NK-92 treated with Interleukin-12 subunit alpha and Interleukin-12 subunit beta, amount 100 ng/mL, for 24 hours (cell line): ENCODE measurements around the gene AP3S2.
"Not testable (repeated sequence)": the region's sequence is repeated elsewhere in the genome, so short reads cannot be mapped to it uniquely, and the experiment has no call there.

ENCODE experiments used
- DNase-seq: peaks from one replicate; lab custom pipeline; 2025; lab: John Stamatoyannopoulos, UW

The AP3S2 gene

DNA sequence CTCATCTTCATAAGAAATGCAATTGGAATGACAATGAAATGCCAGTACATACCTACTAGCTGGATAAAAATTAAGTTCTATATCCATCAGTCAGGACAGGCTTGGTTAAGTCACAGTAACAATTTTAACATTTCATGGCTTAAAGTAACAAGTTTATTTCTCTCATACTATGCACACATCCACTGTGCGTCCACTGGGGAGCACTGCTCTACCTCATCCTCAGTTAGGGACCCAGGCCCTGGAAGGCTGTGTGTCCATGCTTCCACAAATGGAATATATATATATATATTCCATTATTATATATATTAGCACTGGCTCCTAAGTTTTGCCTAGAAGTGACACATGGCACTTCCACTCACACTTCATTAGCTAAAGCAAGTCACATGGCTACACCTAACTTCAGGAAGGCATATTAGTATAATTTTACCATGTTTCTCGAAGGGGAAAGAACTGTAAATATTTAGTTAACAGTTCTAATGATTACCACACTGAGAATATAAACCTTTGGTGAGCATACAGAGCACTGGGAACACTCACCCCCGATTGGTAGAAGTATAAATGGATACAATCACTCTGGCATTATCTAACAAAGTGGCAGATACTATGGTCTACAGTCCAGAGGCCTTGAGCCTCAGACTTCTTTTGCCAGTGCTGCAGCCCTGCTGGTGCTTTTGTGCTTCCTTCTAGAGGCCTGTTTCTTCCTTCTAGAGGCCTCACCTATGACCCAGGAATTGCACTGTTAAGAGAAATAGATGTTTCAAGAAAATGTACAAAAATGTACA lies 28.6 kb downstream of the AP3S2 start:
- no peak for DNase-seq

DNA sequence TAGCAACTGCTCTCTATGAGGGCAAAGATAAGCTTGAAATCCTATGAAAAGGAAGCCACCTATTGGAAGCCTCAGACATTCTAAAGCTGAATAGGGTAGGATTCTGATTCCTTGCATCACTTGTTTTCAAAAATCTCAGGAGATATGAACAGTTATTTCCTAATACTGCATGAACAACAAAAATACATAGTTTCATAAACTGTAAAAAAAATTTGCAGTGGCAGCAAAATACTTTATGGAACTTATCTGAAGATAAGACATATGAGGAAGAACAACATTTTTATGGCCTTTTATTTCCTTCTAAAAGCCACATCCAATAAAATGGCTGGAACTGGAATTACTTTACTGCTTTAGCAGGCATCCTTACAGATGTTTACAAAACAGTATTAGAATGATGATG lies 29.9 kb downstream of the AP3S2 start:
- no peak for DNase-seq

GRCh38 chr15:89860891-89861290 lies 32.9 kb downstream of the AP3S2 start:
- DNase-seq = no peak

GRCh38 chr15:89860431-89860830 lies 33.4 kb downstream of the AP3S2 start:
- DNase-seq = no peak

- DNase-seq = no peak
Observed at GRCh38 chr15:89858661-89859458, 34.9 kb downstream of the AP3S2 start.

DNA sequence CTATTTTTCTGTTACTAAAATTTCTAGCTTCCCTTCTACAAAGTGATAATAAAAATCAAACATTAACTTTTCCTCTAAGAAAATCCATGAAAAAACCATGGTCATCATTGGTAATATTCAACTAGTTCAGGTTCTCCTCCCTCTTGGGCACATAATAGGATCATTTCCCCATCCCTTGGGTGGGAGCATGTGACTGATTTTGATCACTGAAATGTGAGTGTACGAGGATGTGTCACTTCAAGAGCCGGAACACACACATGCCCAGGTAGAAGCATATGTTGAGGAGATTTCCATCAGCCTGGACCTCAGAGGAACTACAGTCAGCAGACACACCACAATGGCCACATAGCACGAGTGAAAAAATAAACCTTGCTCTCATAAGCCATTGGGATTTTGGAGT lies 36.1 kb downstream of the AP3S2 start:
- DNase-seq = no peak

- no peak for DNase-seq
Observed at GRCh38 chr15:89855948-89856347, 37.8 kb downstream of the AP3S2 start.

GRCh38 chr15:89854863-89855262 lies 38.9 kb downstream of the AP3S2 start:
- DNase-seq = not testable (repeated sequence)

DNA sequence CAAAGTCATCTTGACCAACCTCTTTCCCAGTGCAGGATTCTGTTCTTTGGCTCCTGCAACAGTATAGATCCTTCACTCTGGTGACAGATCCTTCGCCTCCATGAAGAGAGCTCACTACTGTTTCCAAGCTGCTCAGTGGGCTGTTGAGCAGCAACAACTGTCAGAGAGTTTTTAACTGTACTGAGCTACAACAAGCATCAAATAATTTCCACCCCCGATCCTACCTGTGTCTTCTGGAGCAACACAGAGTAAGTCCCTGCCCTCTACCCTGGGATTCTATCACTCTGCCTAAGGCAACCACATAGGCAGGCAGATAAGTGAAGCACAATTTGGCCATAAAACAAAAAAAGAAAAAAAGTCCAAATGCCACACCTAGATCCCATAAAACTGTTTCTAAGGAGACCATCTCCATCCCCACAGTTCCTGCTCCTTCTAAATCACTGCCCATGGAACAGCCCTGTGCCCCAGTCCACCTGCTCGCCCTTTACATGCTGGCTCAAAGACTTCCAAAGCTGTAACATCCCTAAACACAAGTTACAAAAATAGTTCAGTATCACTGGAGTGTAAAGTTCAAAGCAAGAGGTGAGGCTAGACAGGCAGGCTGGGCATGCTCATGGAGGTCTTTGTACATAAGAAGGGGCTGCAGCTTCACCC lies 41.3 kb downstream of the AP3S2 start:
- DNase-seq = no peak

GRCh38 chr15:89851673-89852341 lies 42.0 kb downstream of the AP3S2 start:
- DNase-seq = no peak

- DNase-seq = no peak
Observed at GRCh38 chr15:89848970-89849292, 44.9 kb downstream of the AP3S2 start.

DNA sequence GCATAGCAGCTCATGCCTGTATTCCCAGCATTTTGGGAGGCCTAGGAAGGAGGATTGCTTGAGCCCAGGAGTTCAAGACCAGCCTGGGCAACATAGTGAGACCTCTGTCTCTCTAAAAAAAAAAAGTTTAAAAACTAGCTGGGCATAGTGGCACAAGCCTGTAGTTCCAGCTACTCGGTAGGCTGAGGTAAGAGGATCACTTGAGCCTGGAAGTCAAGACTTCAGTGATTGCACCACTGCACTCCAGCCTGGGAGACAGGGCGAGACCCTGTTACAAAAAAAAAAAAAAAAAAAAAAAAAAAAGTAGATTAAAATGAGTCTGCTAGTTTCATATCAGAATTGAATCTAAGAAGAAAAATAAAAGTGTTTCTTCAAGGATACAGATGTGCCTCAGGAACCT lies 46.7 kb downstream of the AP3S2 start:
- no peak for DNase-seq

GRCh38 chr15:89845305-89845893 lies 48.4 kb downstream of the AP3S2 start:
- DNase-seq = no peak

DNA sequence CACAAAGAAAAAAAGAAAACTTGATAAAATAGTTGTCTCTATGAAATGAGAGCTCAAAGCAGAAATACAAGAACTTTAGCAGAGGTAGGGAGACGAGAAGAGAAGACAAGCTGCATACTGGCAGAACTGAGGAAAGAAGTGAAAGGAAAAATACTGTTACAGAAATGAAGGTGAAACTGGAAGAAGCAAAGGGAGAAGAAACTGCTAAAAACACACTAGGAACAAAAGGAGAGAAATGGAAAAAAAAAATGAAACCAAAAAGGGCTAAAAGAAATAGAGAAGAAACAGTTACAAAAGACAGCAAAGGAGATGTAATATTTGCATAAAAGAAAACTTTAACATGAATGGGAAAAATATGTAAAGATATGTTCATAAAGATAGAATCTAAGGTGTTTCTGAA lies 51.8 kb downstream of the AP3S2 start:
- DNase-seq = no peak

- no peak for DNase-seq
Observed at GRCh38 chr15:89841306-89841705, 52.5 kb downstream of the AP3S2 start.

GRCh38 chr15:89839167-89839810 lies 54.5 kb downstream of the AP3S2 start:
- DNase-seq = no peak

DNA sequence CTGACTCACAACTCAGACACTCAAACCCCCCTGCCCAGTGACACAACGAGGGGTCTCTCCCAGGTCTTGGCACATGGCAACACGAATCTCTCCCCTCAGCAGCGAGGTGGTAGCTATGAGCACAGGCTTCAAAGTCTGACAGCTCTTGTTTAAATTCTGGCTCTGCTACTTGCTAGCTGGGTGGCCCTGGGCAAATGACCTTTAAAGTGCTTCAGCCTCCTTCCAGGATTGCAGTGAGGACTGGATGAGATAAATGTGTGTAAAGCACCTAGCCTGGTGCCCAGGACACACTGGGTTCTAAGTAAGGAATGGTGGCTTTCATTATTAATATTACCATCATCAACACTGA lies 56.0 kb downstream of the AP3S2 start:
- DNase-seq = no peak

GRCh38 chr15:89837134-89837829 lies 56.5 kb downstream of the AP3S2 start:
- DNase-seq = no peak

- DNase-seq = no peak
Observed at GRCh38 chr15:89836267-89837133, 57.3 kb downstream of the AP3S2 start.

DNA sequence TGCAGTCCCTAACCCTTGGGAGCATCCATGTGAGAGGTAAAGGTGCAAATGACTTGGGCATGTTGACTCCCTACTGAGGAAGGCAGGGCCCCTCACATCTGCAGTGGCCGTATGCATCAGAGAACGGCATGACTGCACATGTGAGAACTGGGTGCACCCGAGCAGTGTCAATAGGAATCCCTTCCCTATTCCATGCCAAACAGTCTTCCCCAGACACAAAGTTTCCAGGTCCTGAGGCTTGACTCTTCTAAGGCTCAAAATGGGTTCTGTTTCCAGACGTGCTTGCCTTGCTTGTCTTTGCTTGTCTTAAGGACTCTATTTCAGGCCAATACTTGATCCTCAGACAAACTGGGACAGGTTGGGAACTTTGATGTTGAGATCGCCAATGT lies 58.6 kb downstream of the AP3S2 start:
- no peak for DNase-seq
